Lung (tissue), 12 donors: ENCODE data around the gene YWHAQ. TPM values are rescaled to one million over a fixed set of nuclear protein-coding genes. Genes with fewer than 3 reads are reported as not detected.

Source experiments
- ATAC-seq: fragments of 200-7000 bp; cut with Tn5 transposase; one replicate; pipeline ENCODE4 v1.9.1; 2020; ENCODE audit warnings: moderate number of reproducible peaks; ENCODE audit not compliant: insufficient read depth, low FRiP score
- DNase-seq, 3 donors: peaks; one replicate each; pipeline ENCODE4 v3.0.0-alpha.2; 2013 to 2017
- H3K27ac ChIP-seq, 2 donors: one replicate each; pipeline ENCODE4 v1.5.1; 2013; ENCODE audit warnings: mild to moderate bottlenecking in 2 of 2, moderate library complexity in 2 of 2, control low read depth in 1 of 2, inconsistent platforms in 1 of 2, low read depth in 1 of 2, low read length in 1 of 2
- H3K27me3 ChIP-seq, 3 donors: one replicate each; pipeline ENCODE4 v1.5.1; 2013; ENCODE audit warnings: low read length in 2 of 3; ENCODE audit not compliant: control insufficient read depth in 3 of 3, insufficient read depth in 3 of 3
- H3K36me3 ChIP-seq, 4 donors: one replicate each; pipeline ENCODE4 v1.5.1; 2013; ENCODE audit warnings: low read length in 4 of 4, mild to moderate bottlenecking in 1 of 4, moderate library complexity in 1 of 4; ENCODE audit not compliant: control insufficient read depth in 4 of 4, insufficient read depth in 4 of 4
- H3K4me1 ChIP-seq, 5 donors: one replicate each; pipeline ENCODE4 v1.5.1; 2013; ENCODE audit warnings: low read length in 5 of 5, mild to moderate bottlenecking in 2 of 5, moderate library complexity in 1 of 5; ENCODE audit not compliant: control insufficient read depth in 5 of 5, insufficient read depth in 5 of 5
- H3K4me3 ChIP-seq: one replicate; pipeline ENCODE4 v1.5.1; 2013; ENCODE audit warnings: mild to moderate bottlenecking, control low read depth, moderate library complexity
- H3K9ac ChIP-seq, 2 donors: one replicate each; pipeline ENCODE4 v1.5.1; 2013; ENCODE audit warnings: low read length in 2 of 2, control low read depth in 1 of 2; ENCODE audit not compliant: insufficient read depth in 1 of 2
- H3K9me3 ChIP-seq, 4 donors: one replicate each; pipeline ENCODE4 v1.5.1; 2013; ENCODE audit warnings: low read length in 3 of 4, mild to moderate bottlenecking in 1 of 4, moderate library complexity in 1 of 4; ENCODE audit not compliant: control insufficient read depth in 4 of 4, insufficient read depth in 3 of 4
- WGBS, 2 donors: extraction: QIAGEN DNeasy Blood & Tissue Kit; methylation state at CpG; one replicate each; pipeline ENCODE4 v1.1.7; 2013; 5-methylcytosine and 5-hydroxymethylcytosine counted together
- polyA plus RNA-seq, 2 donors: library from polyadenylated mRNA; stranded (reverse); fragments of 200-250 nt; gene quantifications; one replicate each; pipeline ENCODE4 v1.2.1, GENCODE V29; 2013
- total RNA-seq, 2 donors: library from RNA; depleted of rRNA in 1 of 2; stranded (reverse); fragments of >200 nt in 1 of 2; gene quantifications; one replicate each; pipeline ENCODE4 v1.2.1, GENCODE V29; 2014 to 2021
- TF ChIP-seq, protein P1 (sequence below): IDR thresholded peaks from 2 replicates; pipeline ENCODE4 v1.5.1; 2012; ENCODE audit warnings: mild to moderate bottlenecking; ENCODE audit errors: control extremely low read depth, extremely low read depth
- donor health status: control.
- donor health status: control.
- donor health status: Bipolar disorder and iron deficiency.
- donor health status: healthy.
- donor health status: DM: yes; HTN: yes; CAD: no.

YWHAQ gene
- total and polyA plus RNA-seq, 4 donors = 94.6 to 275 (median 222) TPM

DNA sequence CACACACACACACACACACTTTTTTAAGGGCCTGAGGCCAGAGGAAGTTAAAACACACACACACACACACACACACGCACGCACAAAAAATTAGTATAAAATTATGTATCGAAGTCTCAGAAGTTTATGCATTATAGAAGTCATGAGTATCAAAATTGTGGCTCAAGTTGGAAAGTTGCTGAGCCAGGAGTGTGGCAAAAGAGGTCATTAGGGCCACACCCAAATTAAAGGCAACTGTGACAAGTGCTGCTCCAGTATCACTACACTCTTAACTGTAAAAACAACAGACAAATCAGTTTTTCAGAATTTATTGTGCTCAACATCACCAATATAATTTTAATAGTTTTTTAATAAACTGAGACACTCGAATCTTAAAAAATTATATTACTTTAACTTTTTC is 36.9 kb downstream of the YWHAQ start:
- TF ChIP-seq, protein P1, sequence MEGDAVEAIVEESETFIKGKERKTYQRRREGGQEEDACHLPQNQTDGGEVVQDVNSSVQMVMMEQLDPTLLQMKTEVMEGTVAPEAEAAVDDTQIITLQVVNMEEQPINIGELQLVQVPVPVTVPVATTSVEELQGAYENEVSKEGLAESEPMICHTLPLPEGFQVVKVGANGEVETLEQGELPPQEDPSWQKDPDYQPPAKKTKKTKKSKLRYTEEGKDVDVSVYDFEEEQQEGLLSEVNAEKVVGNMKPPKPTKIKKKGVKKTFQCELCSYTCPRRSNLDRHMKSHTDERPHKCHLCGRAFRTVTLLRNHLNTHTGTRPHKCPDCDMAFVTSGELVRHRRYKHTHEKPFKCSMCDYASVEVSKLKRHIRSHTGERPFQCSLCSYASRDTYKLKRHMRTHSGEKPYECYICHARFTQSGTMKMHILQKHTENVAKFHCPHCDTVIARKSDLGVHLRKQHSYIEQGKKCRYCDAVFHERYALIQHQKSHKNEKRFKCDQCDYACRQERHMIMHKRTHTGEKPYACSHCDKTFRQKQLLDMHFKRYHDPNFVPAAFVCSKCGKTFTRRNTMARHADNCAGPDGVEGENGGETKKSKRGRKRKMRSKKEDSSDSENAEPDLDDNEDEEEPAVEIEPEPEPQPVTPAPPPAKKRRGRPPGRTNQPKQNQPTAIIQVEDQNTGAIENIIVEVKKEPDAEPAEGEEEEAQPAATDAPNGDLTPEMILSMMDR = no peak
- no peak overlapping the region for H3K9ac ChIP-seq
- no peak overlapping the region for H3K4me3 ChIP-seq
- 83 to 89% methylated on average over 4 of the region's 4 CpGs for WGBS, 2 donors
- H3K4me1 ChIP-seq = peaks cover 0 to 15% (median 0%) of the 10 kb centered on the region in 5 donors
- H3K36me3 ChIP-seq = peaks cover 1 to 27% (median 15%) of the 10 kb centered on the region in 4 donors
- no peak for DNase-seq
- H3K9me3 ChIP-seq = peaks cover 0 to 6% (median 4%) of the 10 kb centered on the region in 4 donors
- no peak overlapping the region for H3K27ac ChIP-seq
- ATAC-seq = no peak
- H3K27me3 ChIP-seq = no peaks in the 10 kb centered on the region

DNA sequence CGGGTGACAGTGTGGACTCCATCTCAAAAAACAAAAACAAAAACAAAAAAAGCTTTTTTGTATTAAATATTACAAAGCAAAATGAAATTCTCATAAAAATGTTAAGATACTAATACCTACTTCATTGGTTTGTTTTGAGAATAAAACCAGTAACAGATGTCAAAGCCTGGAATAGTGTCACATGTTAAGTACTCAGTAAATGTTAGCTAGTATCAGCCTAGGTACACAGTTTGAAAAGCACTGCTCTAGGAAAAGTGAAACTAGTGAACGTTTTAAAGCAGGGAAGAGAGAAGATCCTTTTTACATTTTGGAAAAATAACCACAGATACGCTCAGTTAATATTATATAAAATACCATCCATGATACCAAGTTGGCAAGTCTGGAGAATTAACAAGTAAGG is 38.1 kb downstream of the YWHAQ start:
- Histone ChIP-seq H3K27me3 (no peaks in the 10 kb centered on the region), H3K4me1 (peaks cover 0 to 15% (median 0%) of the 10 kb centered on the region in 5 donors), H3K4me3 (no peak overlapping the region), H3K9ac (no peak overlapping the region), H3K36me3 (peaks cover 3 to 21% (median 13%) of the 10 kb centered on the region in 4 donors), H3K27ac (no peak overlapping the region), H3K9me3 (no peaks in the 10 kb centered on the region)
- TF ChIP-seq, protein P1 = no peak
- ATAC-seq (no peak), DNase-seq (no peak)
- 66 to 86% methylated on average over 3 of the region's 3 CpGs for WGBS, 2 donors

DNA sequence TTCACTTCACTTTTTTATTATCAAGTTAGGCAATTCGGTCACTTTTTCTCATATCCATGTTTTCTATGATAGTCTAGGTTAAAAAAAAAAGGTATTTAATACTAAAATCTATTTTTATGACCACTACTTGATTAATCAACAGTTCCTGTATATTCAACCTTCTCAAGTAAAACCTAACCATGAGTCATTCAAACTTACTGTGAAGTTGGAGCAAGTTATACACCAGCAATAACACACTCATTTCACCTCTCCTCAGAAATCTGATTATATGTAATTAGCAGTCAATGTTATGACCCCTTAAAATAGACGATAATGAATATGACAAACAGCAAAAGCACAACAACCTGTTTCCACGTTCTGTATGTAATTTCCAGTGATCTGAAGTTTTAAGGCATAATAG is 40.2 kb downstream of the YWHAQ start:
- peaks cover 0 to 15% (median 0%) of the 10 kb centered on the region in 5 donors for H3K4me1 ChIP-seq
- TF ChIP-seq, protein P1 = no peak
- H3K9ac ChIP-seq = no peak overlapping the region
- peaks cover 3 to 29% (median 21%) of the 10 kb centered on the region in 4 donors for H3K36me3 ChIP-seq
- H3K27ac ChIP-seq = no peak overlapping the region
- DNase-seq = no peak
- H3K9me3 ChIP-seq = no peaks in the 10 kb centered on the region
- no peaks in the 10 kb centered on the region for H3K27me3 ChIP-seq
- ATAC-seq = no peak
- H3K4me3 ChIP-seq = no peak overlapping the region
- WGBS, 2 donors = 89 to 92% methylated on average over 3 of the region's 3 CpGs

DNA sequence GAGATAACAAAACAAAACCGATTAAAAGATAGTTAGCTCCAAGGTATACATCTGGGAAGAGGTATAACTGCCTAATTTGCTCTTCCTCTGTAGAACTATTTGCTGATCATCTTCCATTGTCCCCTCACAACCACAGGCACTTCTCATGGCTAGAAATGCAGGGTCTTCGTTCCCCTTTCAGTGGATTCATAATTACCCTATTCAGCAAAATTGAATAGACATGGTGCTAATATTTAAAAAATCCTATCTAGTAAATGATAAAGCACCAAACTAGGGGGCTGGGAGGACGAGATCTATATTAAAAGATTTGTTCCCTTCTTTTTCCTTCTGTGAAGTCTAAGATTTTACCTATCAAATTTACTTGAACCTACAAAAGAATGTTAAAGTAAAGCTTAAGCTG is 44.3 kb downstream of the YWHAQ start:
- ATAC-seq (no peak), DNase-seq (no peak)
- no peak overlapping the region for H3K4me3 ChIP-seq
- TF ChIP-seq, protein P1 = no peak
- 91 to 96% methylated on average over 3 of the region's 3 CpGs for WGBS, 2 donors
- H3K4me1 ChIP-seq = no peaks in the 10 kb centered on the region
- peaks cover 10 to 37% (median 21%) of the 10 kb centered on the region in 4 donors for H3K36me3 ChIP-seq
- no peaks in the 10 kb centered on the region for H3K9me3 ChIP-seq
- H3K9ac ChIP-seq = no peak overlapping the region
- H3K27ac ChIP-seq = no peak overlapping the region
- H3K27me3 ChIP-seq = no peaks in the 10 kb centered on the region
